ENCODE results near the gene HACD1.

HACD1 gene

GRCh38 chr10:17624996-17625395, 7.8 kb upstream of the HACD1 start:
- H3K4me3 ChIP-seq (ENCODE audit: low read length) = no peak overlapping the region
- TF ChIP-seq CTCF (IDR thresholded peaks at IDR 0.05; ENCODE audit: insufficient read depth, low read depth, low read length, missing control alignments) = no peak
- DNase-seq (ENCODE audit: low read depth) = no peak

- DNase-seq (ENCODE audit: low read depth) = peak; percentile 35
- no peak overlapping the region for H3K4me3 ChIP-seq (ENCODE audit: low read length)
Observed at GRCh38 chr10:17622061-17622460, 4.9 kb upstream of the HACD1 start.

GRCh38 chr10:17616403-17617030, 657 bp downstream of the HACD1 start:
- no peak for TF ChIP-seq CTCF (IDR thresholded peaks at IDR 0.05; ENCODE audit: insufficient read depth, low read depth, low read length, missing control alignments)
- peak; percentile 59 for DNase-seq (ENCODE audit: low read depth)
- H3K4me3 ChIP-seq (ENCODE audit: low read length) = peak overlapping the region; percentile 71

More at GRCh38 chr10:17622061-17622460, 4.9 kb upstream of the HACD1 start:
- no peak for TF ChIP-seq CTCF (IDR thresholded peaks at IDR 0.05; ENCODE audit: insufficient read depth, low read depth, low read length, missing control alignments)

GRCh38 chr10:17609523-17610079, 7.6 kb downstream of the HACD1 start:
- DNase-seq (ENCODE audit: low read depth) = no peak
- no peak for TF ChIP-seq CTCF (IDR thresholded peaks at IDR 0.05; ENCODE audit: insufficient read depth, low read depth, low read length, missing control alignments)
- no peak overlapping the region for H3K4me3 ChIP-seq (ENCODE audit: low read length)

- no peak overlapping the region for H3K4me3 ChIP-seq (ENCODE audit: low read length)
- peak; percentile 76 for TF ChIP-seq CTCF (IDR thresholded peaks at IDR 0.05; ENCODE audit: insufficient read depth, low read depth, low read length, missing control alignments)
- peak; percentile 68 for DNase-seq (ENCODE audit: low read depth)
Observed at GRCh38 chr10:17607603-17608332, 9.4 kb downstream of the HACD1 start.

- no peak overlapping the region for H3K4me3 ChIP-seq (ENCODE audit: low read length)
- no peak for TF ChIP-seq CTCF (IDR thresholded peaks at IDR 0.05; ENCODE audit: insufficient read depth, low read depth, low read length, missing control alignments)
- DNase-seq (ENCODE audit: low read depth) = no peak
Observed at GRCh38 chr10:17607060-17607459, 10.1 kb downstream of the HACD1 start.
